ENCODE results near the gene CHURC1. TPM values are rescaled to one million over a fixed set of nuclear protein-coding genes. Genes with fewer than 3 reads are reported as not detected.

The CHURC1 gene
- total RNA-seq, 2 donors from 2014 or later: 56.7 to 63.2 TPM

GRCh38 chr14:64875350-64875749 lies 38.9 kb upstream of the CHURC1 start:
- WGBS, 2 experiments (ENCODE audit: insufficient coverage in 1 of 2, insufficient read length in 1 of 2): 89 to 97% methylated on average over 2 to 4 of the region's 4 CpGs

GRCh38 chr14:64877846-64878245 lies 36.4 kb upstream of the CHURC1 start:
- no peak overlapping the region for H3K27ac Mint-ChIP-seq
- H3K9me3 Mint-ChIP-seq: no peaks in the 10 kb centered on the region

More at GRCh38 chr14:64875350-64875749, 38.9 kb upstream of the CHURC1 start:
- Histone ChIP-seq H3K9me3 (ENCODE audit: control insufficient read depth, low read length) (no peaks in the 10 kb centered on the region), H3K4me3 (ENCODE audit: low read length) (no peak overlapping the region), H3K27me3 (ENCODE audit: control insufficient read depth, insufficient read depth, low read length, poor library complexity, severe bottlenecking) (peaks cover 70% of the 10 kb centered on the region), H3K9ac (ENCODE audit: extremely low read depth, low read length, poor library complexity, severe bottlenecking) (no peak overlapping the region), H3K36me3 (ENCODE audit: control insufficient read depth, insufficient read depth, low read length) (no peaks in the 10 kb centered on the region), H3K4me1 (ENCODE audit: control insufficient read depth, insufficient read depth, low read length) (no peaks in the 10 kb centered on the region), H3K27ac (ENCODE audit: low read depth, low read length) (no peak overlapping the region)
- Mint-ChIP-seq H3K27ac (no peak overlapping the region), H3K9me3 (no peaks in the 10 kb centered on the region), H3K27me3 (ENCODE audit: insufficient read depth) (peaks cover 65% of the 10 kb centered on the region), H3K4me1 (peaks cover 2% of the 10 kb centered on the region), H3K36me3 (ENCODE audit: low read depth) (no peaks in the 10 kb centered on the region), H3K4me3 (no peak overlapping the region)
- no peak for DNase-seq
- TF ChIP-seq CTCF (conservative IDR thresholded peaks at IDR 0.05): no peak

GRCh38 chr14:64878837-64879634 lies 35.2 kb upstream of the CHURC1 start:
- no peak overlapping the region for H3K9ac ChIP-seq (ENCODE audit: extremely low read depth, low read length, poor library complexity, severe bottlenecking)
- no peaks in the 10 kb centered on the region for H3K36me3 ChIP-seq (ENCODE audit: control insufficient read depth, insufficient read depth, low read length)
- 3 to 5% methylated on average over 20 to 43 of the region's 43 CpGs for WGBS, 2 experiments (ENCODE audit: insufficient coverage in 1 of 2, insufficient read length in 1 of 2)
- peak; percentile 78 for DNase-seq
- Mint-ChIP-seq H3K27ac (no peak overlapping the region), H3K4me3 (peak overlapping the region; percentile 64), H3K27me3 (ENCODE audit: insufficient read depth) (peaks cover 81% of the 10 kb centered on the region), H3K9me3 (no peaks in the 10 kb centered on the region), H3K36me3 (ENCODE audit: low read depth) (no peaks in the 10 kb centered on the region), H3K4me1 (peaks cover 5% of the 10 kb centered on the region)
- no peaks in the 10 kb centered on the region for H3K4me1 ChIP-seq (ENCODE audit: control insufficient read depth, insufficient read depth, low read length)
- no peak for TF ChIP-seq CTCF (conservative IDR thresholded peaks at IDR 0.05)
- peaks cover 92% of the 10 kb centered on the region for H3K27me3 ChIP-seq (ENCODE audit: control insufficient read depth, insufficient read depth, low read length, poor library complexity, severe bottlenecking)
- no peak overlapping the region for H3K27ac ChIP-seq (ENCODE audit: low read depth, low read length)
- peak overlapping the region; percentile 78 for H3K4me3 ChIP-seq (ENCODE audit: low read length)
- no peaks in the 10 kb centered on the region for H3K9me3 ChIP-seq (ENCODE audit: control insufficient read depth, low read length)

More at GRCh38 chr14:64877846-64878245, 36.4 kb upstream of the CHURC1 start:
- H3K36me3 Mint-ChIP-seq (ENCODE audit: low read depth): no peaks in the 10 kb centered on the region
- H3K27me3 Mint-ChIP-seq (ENCODE audit: insufficient read depth): peaks cover 77% of the 10 kb centered on the region
- H3K27ac ChIP-seq (ENCODE audit: low read depth, low read length): no peak overlapping the region
- peaks cover 5% of the 10 kb centered on the region for H3K4me1 Mint-ChIP-seq
- no peaks in the 10 kb centered on the region for H3K9me3 ChIP-seq (ENCODE audit: control insufficient read depth, low read length)
- WGBS, 2 experiments (ENCODE audit: insufficient coverage in 1 of 2, insufficient read length in 1 of 2): 90 to 93% methylated on average over 4 of the region's 4 CpGs
- H3K4me3 ChIP-seq (ENCODE audit: low read length): no peak overlapping the region
- no peak overlapping the region for H3K9ac ChIP-seq (ENCODE audit: extremely low read depth, low read length, poor library complexity, severe bottlenecking)
- DNase-seq: no peak
- no peaks in the 10 kb centered on the region for H3K4me1 ChIP-seq (ENCODE audit: control insufficient read depth, insufficient read depth, low read length)
- TF ChIP-seq CTCF (conservative IDR thresholded peaks at IDR 0.05): no peak
- H3K27me3 ChIP-seq (ENCODE audit: control insufficient read depth, insufficient read depth, low read length, poor library complexity, severe bottlenecking): peaks cover 89% of the 10 kb centered on the region
- H3K36me3 ChIP-seq (ENCODE audit: control insufficient read depth, insufficient read depth, low read length): no peaks in the 10 kb centered on the region
- H3K4me3 Mint-ChIP-seq: no peak overlapping the region
